HG02798 (cell line): Measurements from ENCODE around the gene PLEKHA7.
"Not testable (repeated sequence)": the region's sequence is repeated elsewhere in the genome, so short reads cannot be mapped to it uniquely, and the experiment has no call there.

ENCODE experiments used
- ATAC-seq: cut with Tn5 transposase; IDR thresholded peaks from one replicate; pipeline ENCODE4 v1.9.1; 2021; ENCODE audit warnings: mild to moderate bottlenecking; ENCODE audit not compliant: unreplicated experiment, poor library complexity

PLEKHA7 gene

GRCh38 chr11:17010851-17011420 is 3.3 kb downstream of the PLEKHA7 start:
- ATAC-seq: no peak

GRCh38 chr11:17008099-17008498 is 6.1 kb downstream of the PLEKHA7 start:
- no peak for ATAC-seq

- ATAC-seq: no peak
Observed at GRCh38 chr11:17005646-17006045, 8.6 kb downstream of the PLEKHA7 start.

GRCh38 chr11:17004486-17005148 is 9.6 kb downstream of the PLEKHA7 start:
- ATAC-seq: no peak

GRCh38 chr11:17003426-17003825 is 10.8 kb downstream of the PLEKHA7 start:
- no peak for ATAC-seq

- no peak for ATAC-seq
Observed at GRCh38 chr11:17002543-17002942, 11.7 kb downstream of the PLEKHA7 start.

- no peak for ATAC-seq
Observed at GRCh38 chr11:17001806-17002205, 12.4 kb downstream of the PLEKHA7 start.

- no peak for ATAC-seq
Observed at GRCh38 chr11:17000987-17001386, 13.2 kb downstream of the PLEKHA7 start.

GRCh38 chr11:17000253-17000652 is 14.0 kb downstream of the PLEKHA7 start:
- not testable (repeated sequence) for ATAC-seq

- no peak for ATAC-seq
Observed at GRCh38 chr11:16999116-16999515, 15.1 kb downstream of the PLEKHA7 start.

- ATAC-seq: no peak
Observed at GRCh38 chr11:16997624-16998023, 16.6 kb downstream of the PLEKHA7 start.

- ATAC-seq: no peak
Observed at GRCh38 chr11:16993495-16993894, 20.7 kb downstream of the PLEKHA7 start.

- no peak for ATAC-seq
Observed at GRCh38 chr11:16992846-16993245, 21.4 kb downstream of the PLEKHA7 start.

- no peak for ATAC-seq
Observed at GRCh38 chr11:16989554-16989953, 24.7 kb downstream of the PLEKHA7 start.

- ATAC-seq: no peak
Observed at GRCh38 chr11:16987205-16987568, 27.0 kb downstream of the PLEKHA7 start.

GRCh38 chr11:16986434-16987204 is 27.6 kb downstream of the PLEKHA7 start:
- ATAC-seq: peak; percentile 93

- ATAC-seq: no peak
Observed at GRCh38 chr11:16985297-16985696, 28.9 kb downstream of the PLEKHA7 start.

GRCh38 chr11:16984229-16984628 is 30.0 kb downstream of the PLEKHA7 start:
- no peak for ATAC-seq

- ATAC-seq: no peak
Observed at GRCh38 chr11:16982809-16983208, 31.4 kb downstream of the PLEKHA7 start.

- no peak for ATAC-seq
Observed at GRCh38 chr11:16982256-16982671, 31.9 kb downstream of the PLEKHA7 start.

GRCh38 chr11:16981651-16982194 is 32.5 kb downstream of the PLEKHA7 start:
- no peak for ATAC-seq
